Measurements from ENCODE around the gene TEX12. TPM values are rescaled to one million over a fixed set of nuclear protein-coding genes. Genes with fewer than 3 reads are reported as not detected.

TEX12 gene
- total and polyA plus RNA-seq, 2 of the 8 experiments (the other 6 are each of a cell fraction or from before 2014, with no cell fraction given), result not detected

DNA sequence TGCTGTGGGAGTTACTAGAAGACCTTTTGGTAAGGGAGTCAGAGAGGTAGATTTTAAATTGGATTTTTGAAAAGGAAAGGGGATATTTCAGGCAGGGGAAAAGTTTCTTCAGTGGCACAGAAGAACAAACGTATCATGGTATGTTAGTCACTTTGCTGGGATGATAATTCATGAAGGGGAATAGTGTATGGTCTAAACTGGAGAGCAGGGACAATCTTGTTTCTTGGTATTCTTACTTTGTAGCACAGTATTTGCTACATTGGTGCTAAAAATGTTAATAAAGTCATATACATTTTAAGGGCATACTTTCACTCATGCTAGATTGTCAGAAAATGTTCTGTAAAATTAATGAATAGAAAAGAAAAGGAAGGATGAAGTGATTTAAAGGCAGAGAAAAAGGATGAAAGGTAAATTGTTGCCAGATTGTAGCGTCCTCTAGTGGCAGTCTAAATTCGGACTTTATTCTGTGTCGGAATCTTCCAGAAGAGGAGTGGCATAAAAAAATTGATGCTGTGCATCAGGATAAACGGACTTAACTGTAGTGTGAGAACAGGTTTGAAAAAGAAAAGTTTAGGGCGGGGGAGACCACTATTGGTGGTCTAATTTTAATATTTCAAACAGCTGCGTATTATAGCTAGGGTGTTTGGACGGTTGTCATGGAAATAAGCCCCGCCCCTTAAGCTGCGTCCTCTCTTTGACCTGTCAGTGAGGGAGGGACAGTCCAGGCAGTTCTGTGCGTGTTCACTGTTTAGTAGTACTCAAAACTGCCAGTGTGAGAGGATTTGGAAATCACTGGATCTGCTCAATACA, 7.8 kb downstream of the TEX12 start, which contains the start of gene BCO2 (continued):
- TF ChIP-seq, protein P1, sequence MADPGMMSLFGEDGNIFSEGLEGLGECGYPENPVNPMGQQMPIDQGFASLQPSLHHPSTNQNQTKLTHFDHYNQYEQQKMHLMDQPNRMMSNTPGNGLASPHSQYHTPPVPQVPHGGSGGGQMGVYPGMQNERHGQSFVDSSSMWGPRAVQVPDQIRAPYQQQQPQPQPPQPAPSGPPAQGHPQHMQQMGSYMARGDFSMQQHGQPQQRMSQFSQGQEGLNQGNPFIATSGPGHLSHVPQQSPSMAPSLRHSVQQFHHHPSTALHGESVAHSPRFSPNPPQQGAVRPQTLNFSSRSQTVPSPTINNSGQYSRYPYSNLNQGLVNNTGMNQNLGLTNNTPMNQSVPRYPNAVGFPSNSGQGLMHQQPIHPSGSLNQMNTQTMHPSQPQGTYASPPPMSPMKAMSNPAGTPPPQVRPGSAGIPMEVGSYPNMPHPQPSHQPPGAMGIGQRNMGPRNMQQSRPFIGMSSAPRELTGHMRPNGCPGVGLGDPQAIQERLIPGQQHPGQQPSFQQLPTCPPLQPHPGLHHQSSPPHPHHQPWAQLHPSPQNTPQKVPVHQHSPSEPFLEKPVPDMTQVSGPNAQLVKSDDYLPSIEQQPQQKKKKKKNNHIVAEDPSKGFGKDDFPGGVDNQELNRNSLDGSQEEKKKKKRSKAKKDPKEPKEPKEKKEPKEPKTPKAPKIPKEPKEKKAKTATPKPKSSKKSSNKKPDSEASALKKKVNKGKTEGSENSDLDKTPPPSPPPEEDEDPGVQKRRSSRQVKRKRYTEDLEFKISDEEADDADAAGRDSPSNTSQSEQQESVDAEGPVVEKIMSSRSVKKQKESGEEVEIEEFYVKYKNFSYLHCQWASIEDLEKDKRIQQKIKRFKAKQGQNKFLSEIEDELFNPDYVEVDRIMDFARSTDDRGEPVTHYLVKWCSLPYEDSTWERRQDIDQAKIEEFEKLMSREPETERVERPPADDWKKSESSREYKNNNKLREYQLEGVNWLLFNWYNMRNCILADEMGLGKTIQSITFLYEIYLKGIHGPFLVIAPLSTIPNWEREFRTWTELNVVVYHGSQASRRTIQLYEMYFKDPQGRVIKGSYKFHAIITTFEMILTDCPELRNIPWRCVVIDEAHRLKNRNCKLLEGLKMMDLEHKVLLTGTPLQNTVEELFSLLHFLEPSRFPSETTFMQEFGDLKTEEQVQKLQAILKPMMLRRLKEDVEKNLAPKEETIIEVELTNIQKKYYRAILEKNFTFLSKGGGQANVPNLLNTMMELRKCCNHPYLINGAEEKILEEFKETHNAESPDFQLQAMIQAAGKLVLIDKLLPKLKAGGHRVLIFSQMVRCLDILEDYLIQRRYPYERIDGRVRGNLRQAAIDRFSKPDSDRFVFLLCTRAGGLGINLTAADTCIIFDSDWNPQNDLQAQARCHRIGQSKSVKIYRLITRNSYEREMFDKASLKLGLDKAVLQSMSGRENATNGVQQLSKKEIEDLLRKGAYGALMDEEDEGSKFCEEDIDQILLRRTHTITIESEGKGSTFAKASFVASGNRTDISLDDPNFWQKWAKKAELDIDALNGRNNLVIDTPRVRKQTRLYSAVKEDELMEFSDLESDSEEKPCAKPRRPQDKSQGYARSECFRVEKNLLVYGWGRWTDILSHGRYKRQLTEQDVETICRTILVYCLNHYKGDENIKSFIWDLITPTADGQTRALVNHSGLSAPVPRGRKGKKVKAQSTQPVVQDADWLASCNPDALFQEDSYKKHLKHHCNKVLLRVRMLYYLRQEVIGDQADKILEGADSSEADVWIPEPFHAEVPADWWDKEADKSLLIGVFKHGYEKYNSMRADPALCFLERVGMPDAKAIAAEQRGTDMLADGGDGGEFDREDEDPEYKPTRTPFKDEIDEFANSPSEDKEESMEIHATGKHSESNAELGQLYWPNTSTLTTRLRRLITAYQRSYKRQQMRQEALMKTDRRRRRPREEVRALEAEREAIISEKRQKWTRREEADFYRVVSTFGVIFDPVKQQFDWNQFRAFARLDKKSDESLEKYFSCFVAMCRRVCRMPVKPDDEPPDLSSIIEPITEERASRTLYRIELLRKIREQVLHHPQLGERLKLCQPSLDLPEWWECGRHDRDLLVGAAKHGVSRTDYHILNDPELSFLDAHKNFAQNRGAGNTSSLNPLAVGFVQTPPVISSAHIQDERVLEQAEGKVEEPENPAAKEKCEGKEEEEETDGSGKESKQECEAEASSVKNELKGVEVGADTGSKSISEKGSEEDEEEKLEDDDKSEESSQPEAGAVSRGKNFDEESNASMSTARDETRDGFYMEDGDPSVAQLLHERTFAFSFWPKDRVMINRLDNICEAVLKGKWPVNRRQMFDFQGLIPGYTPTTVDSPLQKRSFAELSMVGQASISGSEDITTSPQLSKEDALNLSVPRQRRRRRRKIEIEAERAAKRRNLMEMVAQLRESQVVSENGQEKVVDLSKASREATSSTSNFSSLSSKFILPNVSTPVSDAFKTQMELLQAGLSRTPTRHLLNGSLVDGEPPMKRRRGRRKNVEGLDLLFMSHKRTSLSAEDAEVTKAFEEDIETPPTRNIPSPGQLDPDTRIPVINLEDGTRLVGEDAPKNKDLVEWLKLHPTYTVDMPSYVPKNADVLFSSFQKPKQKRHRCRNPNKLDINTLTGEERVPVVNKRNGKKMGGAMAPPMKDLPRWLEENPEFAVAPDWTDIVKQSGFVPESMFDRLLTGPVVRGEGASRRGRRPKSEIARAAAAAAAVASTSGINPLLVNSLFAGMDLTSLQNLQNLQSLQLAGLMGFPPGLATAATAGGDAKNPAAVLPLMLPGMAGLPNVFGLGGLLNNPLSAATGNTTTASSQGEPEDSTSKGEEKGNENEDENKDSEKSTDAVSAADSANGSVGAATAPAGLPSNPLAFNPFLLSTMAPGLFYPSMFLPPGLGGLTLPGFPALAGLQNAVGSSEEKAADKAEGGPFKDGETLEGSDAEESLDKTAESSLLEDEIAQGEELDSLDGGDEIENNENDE (IDR thresholded peaks at IDR 0.05; ENCODE audit: insufficient replicate concordance, low read length), result no peak
